Mesendoderm (in vitro differentiated cells): ENCODE results near the gene EBF3.

Experiments used
- DNase-seq: peaks from one replicate; pipeline ENCODE4 v3.0.0; 2013
- H2AK5ac ChIP-seq: 2 replicates; pipeline ENCODE4 v1.6.1; 2013; ENCODE audit warnings: low read length, inconsistent platforms
- H2BK120ac ChIP-seq: 2 replicates; pipeline ENCODE4 v1.6.1; 2013; ENCODE audit warnings: low read depth, mild to moderate bottlenecking, low read length, moderate library complexity, mixed read lengths
- H2BK15ac ChIP-seq: replicated peaks from 2 replicates; pipeline ENCODE4 v1.6.1; 2013; ENCODE audit warnings: low read depth, mild to moderate bottlenecking, moderate library complexity
- H2BK5ac ChIP-seq: 2 replicates; pipeline ENCODE4 v1.6.1; 2013; ENCODE audit warnings: low read length, inconsistent platforms
- H3K18ac ChIP-seq: 2 replicates; pipeline ENCODE4 v1.6.1; 2013; ENCODE audit warnings: mild to moderate bottlenecking, low read length, mixed read lengths
- H3K23ac ChIP-seq: one replicate; pipeline ENCODE4 v1.6.1; 2013; ENCODE audit warnings: low read length
- H3K27ac ChIP-seq: 2 replicates; pipeline ENCODE4 v1.5.1; 2013; ENCODE audit warnings: low read depth, mild to moderate bottlenecking, inconsistent platforms, low read length, moderate library complexity
- H3K27me3 ChIP-seq: 2 replicates; pipeline ENCODE4 v1.6.1; 2013; ENCODE audit warnings: low read length, control low read depth, mild to moderate bottlenecking, inconsistent platforms; ENCODE audit not compliant: insufficient read depth, poor library complexity
- H3K36me3 ChIP-seq: 2 replicates; pipeline ENCODE4 v1.6.1; 2013; ENCODE audit warnings: low read length, inconsistent platforms; ENCODE audit not compliant: control insufficient read depth, insufficient read depth
- H3K4ac ChIP-seq: one replicate; pipeline ENCODE4 v1.6.1; 2013; ENCODE audit warnings: low read depth, mild to moderate bottlenecking, low read length, moderate library complexity
- H3K4me1 ChIP-seq: 2 replicates; pipeline ENCODE4 v1.6.1; 2013; ENCODE audit warnings: low read depth, low read length, inconsistent platforms; ENCODE audit not compliant: control insufficient read depth
- H3K4me2 ChIP-seq: 2 replicates; pipeline ENCODE4 v1.6.1; 2013; ENCODE audit warnings: low read length
- H3K4me3 ChIP-seq: 2 replicates; pipeline ENCODE4 v1.5.1; 2013; ENCODE audit warnings: mild to moderate bottlenecking, low read length
- H3K56ac ChIP-seq: one replicate; pipeline ENCODE4 v1.6.1; 2013; ENCODE audit warnings: low read length
- H3K79me1 ChIP-seq: 2 replicates; pipeline ENCODE4 v1.6.1; 2013; ENCODE audit warnings: low read length, inconsistent platforms
- H3K79me2 ChIP-seq: 2 replicates; pipeline ENCODE4 v1.6.1; 2013; ENCODE audit warnings: mild to moderate bottlenecking, low read length; ENCODE audit not compliant: control insufficient read depth, insufficient read depth
- H3K9ac ChIP-seq: 2 replicates; pipeline ENCODE4 v1.6.1; 2013; ENCODE audit warnings: low read length, inconsistent platforms
- H4K5ac ChIP-seq: one replicate; pipeline ENCODE4 v1.6.1; 2013; ENCODE audit warnings: low read length
- H4K8ac ChIP-seq: one replicate; pipeline ENCODE4 v1.6.1; 2013; ENCODE audit warnings: low read depth, mild to moderate bottlenecking, control low read depth, low read length, moderate library complexity
- whole genome bisulfite sequencing: extraction: QIAGEN DNeasy Blood & Tissue Kit; methylation state at CpG from one replicate; pipeline ENCODE4 v1.1.7; 2013; ENCODE audit warnings: low lambda C conversion rate, missing lambda C conversion rate; ENCODE audit not compliant: insufficient coverage; ENCODE audit errors: extremely low coverage; 5-methylcytosine and 5-hydroxymethylcytosine counted together

The EBF3 gene

GRCh38 chr10:129814681-129815646, 149.1 kb downstream of the EBF3 start:
- H2BK120ac ChIP-seq, result no peak overlapping the region
- H3K9ac ChIP-seq, result no peak overlapping the region
- no peak overlapping the region for H3K4ac ChIP-seq
- H3K4me1 ChIP-seq, result no peaks in the 10 kb centered on the region
- no peak overlapping the region for H3K4me3 ChIP-seq
- H3K79me2 ChIP-seq, result no peaks in the 10 kb centered on the region
- H4K5ac ChIP-seq, result no peak overlapping the region
- WGBS, result no CpG with 5 or more reads among the region's 12 CpGs
- H3K36me3 ChIP-seq, result no peaks in the 10 kb centered on the region
- no peak overlapping the region for H2BK5ac ChIP-seq
- DNase-seq, result peak; percentile 13
- no peak overlapping the region for H3K23ac ChIP-seq
- no peak overlapping the region for H3K56ac ChIP-seq
- no peak overlapping the region for H4K8ac ChIP-seq
- no peak overlapping the region for H3K18ac ChIP-seq
- H2BK15ac ChIP-seq, result no peak overlapping the region
- no peak overlapping the region for H3K4me2 ChIP-seq
- H3K79me1 ChIP-seq, result no peaks in the 10 kb centered on the region
- H3K27ac ChIP-seq, result no peak overlapping the region
- no peaks in the 10 kb centered on the region for H3K27me3 ChIP-seq
- H2AK5ac ChIP-seq, result no peak overlapping the region

GRCh38 chr10:129812398-129812797, 151.7 kb downstream of the EBF3 start:
- H3K4me1 ChIP-seq, result no peaks in the 10 kb centered on the region
- H3K9ac ChIP-seq, result no peak overlapping the region
- no peak overlapping the region for H2BK15ac ChIP-seq
- no peak overlapping the region for H2BK5ac ChIP-seq
- H2BK120ac ChIP-seq, result no peak overlapping the region
- H3K27ac ChIP-seq, result no peak overlapping the region
- no peaks in the 10 kb centered on the region for H3K79me2 ChIP-seq
- no peak overlapping the region for H2AK5ac ChIP-seq
- no peak overlapping the region for H4K5ac ChIP-seq
- no peak for DNase-seq
- H3K4me3 ChIP-seq, result no peak overlapping the region
- H3K27me3 ChIP-seq, result no peaks in the 10 kb centered on the region
- H3K23ac ChIP-seq, result no peak overlapping the region
- WGBS, result no CpG with 5 or more reads among the region's 7 CpGs
- no peak overlapping the region for H3K18ac ChIP-seq
- no peak overlapping the region for H3K4me2 ChIP-seq
- no peak overlapping the region for H4K8ac ChIP-seq
- H3K56ac ChIP-seq, result no peak overlapping the region
- no peaks in the 10 kb centered on the region for H3K79me1 ChIP-seq
- no peaks in the 10 kb centered on the region for H3K36me3 ChIP-seq
- H3K4ac ChIP-seq, result no peak overlapping the region

GRCh38 chr10:129811208-129811607, 152.9 kb downstream of the EBF3 start:
- no peaks in the 10 kb centered on the region for H3K4me1 ChIP-seq
- H3K9ac ChIP-seq, result no peak overlapping the region
- H3K4ac ChIP-seq, result no peak overlapping the region
- H3K27me3 ChIP-seq, result no peaks in the 10 kb centered on the region
- no peak overlapping the region for H3K56ac ChIP-seq
- DNase-seq, result no peak
- no peak overlapping the region for H3K4me3 ChIP-seq
- H2AK5ac ChIP-seq, result no peak overlapping the region
- H2BK120ac ChIP-seq, result no peak overlapping the region
- H3K4me2 ChIP-seq, result no peak overlapping the region
- H3K23ac ChIP-seq, result no peak overlapping the region
- no peaks in the 10 kb centered on the region for H3K36me3 ChIP-seq
- H3K18ac ChIP-seq, result no peak overlapping the region
- H2BK15ac ChIP-seq, result no peak overlapping the region
- H3K79me2 ChIP-seq, result no peaks in the 10 kb centered on the region
- H3K27ac ChIP-seq, result no peak overlapping the region
- H3K79me1 ChIP-seq, result no peaks in the 10 kb centered on the region
- H4K5ac ChIP-seq, result no peak overlapping the region
- H2BK5ac ChIP-seq, result no peak overlapping the region
- H4K8ac ChIP-seq, result no peak overlapping the region
- WGBS, result no CpG with 5 or more reads among the region's 9 CpGs

- H2BK15ac ChIP-seq, result no peak overlapping the region
- no peak overlapping the region for H2BK5ac ChIP-seq
- no peak overlapping the region for H3K18ac ChIP-seq
- H3K9ac ChIP-seq, result no peak overlapping the region
- H3K4me2 ChIP-seq, result no peak overlapping the region
- WGBS, result no CpG with 5 or more reads among the region's 13 CpGs
- H3K23ac ChIP-seq, result no peak overlapping the region
- H3K36me3 ChIP-seq, result no peaks in the 10 kb centered on the region
- no peak overlapping the region for H2BK120ac ChIP-seq
- DNase-seq, result no peak
- H3K79me1 ChIP-seq, result no peaks in the 10 kb centered on the region
- no peak overlapping the region for H4K8ac ChIP-seq
- no peak overlapping the region for H3K27ac ChIP-seq
- no peak overlapping the region for H3K4me3 ChIP-seq
- H4K5ac ChIP-seq, result no peak overlapping the region
- no peak overlapping the region for H3K4ac ChIP-seq
- no peak overlapping the region for H3K56ac ChIP-seq
- H2AK5ac ChIP-seq, result no peak overlapping the region
- no peaks in the 10 kb centered on the region for H3K4me1 ChIP-seq
- H3K27me3 ChIP-seq, result no peaks in the 10 kb centered on the region
- no peaks in the 10 kb centered on the region for H3K79me2 ChIP-seq
Observed at GRCh38 chr10:129809841-129810240, 154.2 kb downstream of the EBF3 start.

- no CpG with 5 or more reads among the region's 9 CpGs for WGBS
- H4K5ac ChIP-seq, result no peak overlapping the region
- no peak overlapping the region for H3K27ac ChIP-seq
- H2AK5ac ChIP-seq, result no peak overlapping the region
- no peaks in the 10 kb centered on the region for H3K79me1 ChIP-seq
- no peaks in the 10 kb centered on the region for H3K27me3 ChIP-seq
- no peak overlapping the region for H3K23ac ChIP-seq
- H3K79me2 ChIP-seq, result no peaks in the 10 kb centered on the region
- no peak overlapping the region for H2BK15ac ChIP-seq
- no peak overlapping the region for H2BK120ac ChIP-seq
- H3K9ac ChIP-seq, result no peak overlapping the region
- H3K56ac ChIP-seq, result no peak overlapping the region
- H3K4me1 ChIP-seq, result no peaks in the 10 kb centered on the region
- H2BK5ac ChIP-seq, result no peak overlapping the region
- H3K4me2 ChIP-seq, result no peak overlapping the region
- DNase-seq, result no peak
- H3K36me3 ChIP-seq, result no peaks in the 10 kb centered on the region
- no peak overlapping the region for H3K4ac ChIP-seq
- H3K18ac ChIP-seq, result no peak overlapping the region
- no peak overlapping the region for H4K8ac ChIP-seq
- no peak overlapping the region for H3K4me3 ChIP-seq
Observed at GRCh38 chr10:129809431-129809830, 154.6 kb downstream of the EBF3 start.
